NT2/D1 (cell line): ENCODE results near the gene ROBO1.

Experiments
- SUZ12 ChIP-seq: IDR thresholded peaks from 2 replicates; pipeline ENCODE4 v1.6.1; 2011; ENCODE audit not compliant: insufficient read length, insufficient read depth; ENCODE audit errors: extremely low read depth
- YY1 ChIP-seq: IDR thresholded peaks from 2 replicates; pipeline ENCODE4 v1.6.1; 2011; ENCODE audit not compliant: insufficient read length, insufficient read depth
- ZNF274 ChIP-seq: IDR thresholded peaks from 2 replicates; pipeline ENCODE4 v1.6.1; 2011; ENCODE audit warnings: mild to moderate bottlenecking, low read depth, low read length

GRCh38 chr3:78726545-78726944 lies 1041.3 kb downstream of the ROBO1 start:
- TF ChIP-seq ZNF274 (no peak), SUZ12 (no peak), YY1 (no peak)
